NB4 (cell line): ENCODE measurements around the gene KCNAB1.

Experiments
- MYC ChIP-seq: IDR thresholded peaks from 2 replicates; pipeline ENCODE4 v1.6.1; 2011; ENCODE audit warnings: low read depth, low read length
- POLR2A ChIP-seq: IDR thresholded peaks from 2 replicates; pipeline ENCODE4 v1.6.1; 2011; ENCODE audit warnings: mild to moderate bottlenecking; ENCODE audit not compliant: insufficient read length; ENCODE audit errors: extremely low read depth
- TF ChIP-seq, protein P1 (sequence below): IDR thresholded peaks from one replicate; pipeline ENCODE4 v1.5.1; 2012; ENCODE audit warnings: low read depth, low read length
- TF ChIP-seq, protein P2 (sequence below): IDR thresholded peaks from 2 replicates; pipeline ENCODE4 v1.6.1; 2011; ENCODE audit warnings: low read depth, low read length

- TF ChIP-seq, protein P1, sequence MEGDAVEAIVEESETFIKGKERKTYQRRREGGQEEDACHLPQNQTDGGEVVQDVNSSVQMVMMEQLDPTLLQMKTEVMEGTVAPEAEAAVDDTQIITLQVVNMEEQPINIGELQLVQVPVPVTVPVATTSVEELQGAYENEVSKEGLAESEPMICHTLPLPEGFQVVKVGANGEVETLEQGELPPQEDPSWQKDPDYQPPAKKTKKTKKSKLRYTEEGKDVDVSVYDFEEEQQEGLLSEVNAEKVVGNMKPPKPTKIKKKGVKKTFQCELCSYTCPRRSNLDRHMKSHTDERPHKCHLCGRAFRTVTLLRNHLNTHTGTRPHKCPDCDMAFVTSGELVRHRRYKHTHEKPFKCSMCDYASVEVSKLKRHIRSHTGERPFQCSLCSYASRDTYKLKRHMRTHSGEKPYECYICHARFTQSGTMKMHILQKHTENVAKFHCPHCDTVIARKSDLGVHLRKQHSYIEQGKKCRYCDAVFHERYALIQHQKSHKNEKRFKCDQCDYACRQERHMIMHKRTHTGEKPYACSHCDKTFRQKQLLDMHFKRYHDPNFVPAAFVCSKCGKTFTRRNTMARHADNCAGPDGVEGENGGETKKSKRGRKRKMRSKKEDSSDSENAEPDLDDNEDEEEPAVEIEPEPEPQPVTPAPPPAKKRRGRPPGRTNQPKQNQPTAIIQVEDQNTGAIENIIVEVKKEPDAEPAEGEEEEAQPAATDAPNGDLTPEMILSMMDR: no peak
- TF ChIP-seq MYC (no peak), POLR2A (no peak)
- TF ChIP-seq, protein P2, sequence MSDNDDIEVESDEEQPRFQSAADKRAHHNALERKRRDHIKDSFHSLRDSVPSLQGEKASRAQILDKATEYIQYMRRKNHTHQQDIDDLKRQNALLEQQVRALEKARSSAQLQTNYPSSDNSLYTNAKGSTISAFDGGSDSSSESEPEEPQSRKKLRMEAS: no peak
Observed at GRCh38 chr3:156211583-156211982, 91.2 kb downstream of the KCNAB1 start.
